Activated B cell treated with CpG ODN at 0.5 μM for 24 hours (primary cell): Measurements from ENCODE around the gene WIPF3. TPM values are rescaled to one million over a fixed set of nuclear protein-coding genes. Genes with fewer than 3 reads are reported as not detected.

Source experiments
- ATAC-seq: fragments of 200-7000 bp; cut with Tn5 transposase; one replicate; pipeline ENCODE4 v1.10.0; 2021; ENCODE audit warnings: low read depth, mild to moderate bottlenecking, moderate library complexity
- CTCF ChIA-PET: fragments of 350-600 bp; sonication (Branson Sonifier 250); formaldehyde crosslinking; loops from one replicate; lab custom pipeline; 2021; ENCODE audit warnings: antibody characterized with exemption; lab: Charles Lee
- POLR2A ChIA-PET: fragments of 350-600 bp; sonication (Branson Sonifier 250); formaldehyde crosslinking; loops from one replicate; lab custom pipeline; 2021; ENCODE audit warnings: antibody characterized with exemption; lab: Charles Lee
- DNase-seq: peaks from one replicate; pipeline ENCODE4 v3.0.0; 2022
- H3K27ac Mint-ChIP-seq: one replicate; pipeline ENCODE4 v1.8.0; 2020; ENCODE audit warnings: mixed read lengths
- H3K27me3 Mint-ChIP-seq: one replicate; pipeline ENCODE4 v1.8.0; 2021; ENCODE audit warnings: mixed read lengths
- H3K36me3 Mint-ChIP-seq: one replicate; pipeline ENCODE4 v1.8.0; 2021; ENCODE audit warnings: low read depth, mixed read lengths
- H3K4me1 Mint-ChIP-seq: one replicate; pipeline ENCODE4 v1.8.0; 2021; ENCODE audit warnings: mixed read lengths
- H3K4me3 Mint-ChIP-seq: one replicate; pipeline ENCODE4 v1.8.0; 2020; ENCODE audit warnings: mild to moderate bottlenecking, mixed read lengths
- H3K9me3 Mint-ChIP-seq: one replicate; pipeline ENCODE4 v1.8.0; 2020; ENCODE audit warnings: mixed read lengths
- CTCF ChIP-seq: fragments of 200-600 bp; IDR thresholded peaks from one replicate; pipeline ENCODE4 v1.8.0; 2022; ENCODE audit warnings: antibody characterized with exemption, mild to moderate bottlenecking
- intact Hi-C: fragments of 100-400 bp; cut with micrococcal nuclease; formaldehyde crosslinking; loops from one replicate; pipeline ENCODE4 v1.15.1; 2024
- total RNA-seq: library from RNA; stranded (reverse); gene quantifications from 2 replicates; pipeline ENCODE4 v1.2.3, GENCODE V29; 2022

Gene WIPF3
- total RNA-seq, 1 donor from 2014 or later = not detected

- Mint-ChIP-seq H3K9me3 (no peaks in the 10 kb centered on the region), H3K36me3 (no peaks in the 10 kb centered on the region), H3K4me3 (no peak overlapping the region), H3K4me1 (no peaks in the 10 kb centered on the region), H3K27ac (no peak overlapping the region), H3K27me3 (peaks cover 14% of the 10 kb centered on the region)
- POLR2A ChIA-PET = no interaction called here
- TF ChIP-seq CTCF = no peak
- no peak for ATAC-seq
- intact Hi-C loops = no loop called here
- DNase-seq = no peak
- CTCF ChIA-PET = no interaction called here
Observed at GRCh38 chr7:29831705-29832104, 25.4 kb downstream of the WIPF3 start.

- H3K4me3 Mint-ChIP-seq = no peak overlapping the region
- H3K27me3 Mint-ChIP-seq = peaks cover 14% of the 10 kb centered on the region
- ATAC-seq (no peak), DNase-seq (no peak)
- TF ChIP-seq CTCF = no peak
- POLR2A ChIA-PET = no interaction called here
- H3K4me1 Mint-ChIP-seq = no peaks in the 10 kb centered on the region
- CTCF ChIA-PET = no interaction called here
- H3K27ac Mint-ChIP-seq = no peak overlapping the region
- H3K9me3 Mint-ChIP-seq = no peaks in the 10 kb centered on the region
- no peaks in the 10 kb centered on the region for H3K36me3 Mint-ChIP-seq
- intact Hi-C loops = no loop called here
Observed at GRCh38 chr7:29833929-29834328, 27.6 kb downstream of the WIPF3 start.

- Mint-ChIP-seq H3K4me1 (no peaks in the 10 kb centered on the region), H3K9me3 (no peaks in the 10 kb centered on the region), H3K27me3 (peaks cover 13% of the 10 kb centered on the region), H3K27ac (no peak overlapping the region), H3K4me3 (no peak overlapping the region), H3K36me3 (no peaks in the 10 kb centered on the region)
- ATAC-seq = no peak
- CTCF ChIA-PET = no interaction called here
- POLR2A ChIA-PET = no interaction called here
- intact Hi-C loops = no loop called here
- TF ChIP-seq CTCF = no peak
- no peak for DNase-seq
Observed at GRCh38 chr7:29835718-29836117, 29.4 kb downstream of the WIPF3 start.

GRCh38 chr7:29839302-29839701 lies 33.0 kb downstream of the WIPF3 start:
- intact Hi-C loops = no loop called here
- CTCF ChIA-PET = no interaction called here
- POLR2A ChIA-PET = no interaction called here
- Mint-ChIP-seq H3K27me3 (peaks cover 11% of the 10 kb centered on the region), H3K4me1 (no peaks in the 10 kb centered on the region), H3K27ac (no peak overlapping the region), H3K4me3 (no peak overlapping the region), H3K9me3 (no peaks in the 10 kb centered on the region), H3K36me3 (no peaks in the 10 kb centered on the region)
- DNase-seq (no peak), ATAC-seq (no peak)
- no peak for TF ChIP-seq CTCF

- no peak overlapping the region for H3K27ac Mint-ChIP-seq
- ATAC-seq = no peak
- intact Hi-C loops = no loop called here
Observed at GRCh38 chr7:29839921-29840320, 33.6 kb downstream of the WIPF3 start.

More at GRCh38 chr7:29839921-29840320, 33.6 kb downstream of the WIPF3 start:
- H3K36me3 Mint-ChIP-seq = no peaks in the 10 kb centered on the region
- no peak overlapping the region for H3K4me3 Mint-ChIP-seq
- TF ChIP-seq CTCF = no peak
- ChIA-PET POLR2A (no interaction called here), CTCF (no interaction called here)
- no peaks in the 10 kb centered on the region for H3K4me1 Mint-ChIP-seq
- no peaks in the 10 kb centered on the region for H3K9me3 Mint-ChIP-seq
- H3K27me3 Mint-ChIP-seq = peaks cover 12% of the 10 kb centered on the region
- DNase-seq = no peak
